NCI-H1417 (cell line): ENCODE results near the gene RNU6-7.

ENCODE experiments used
- DNase-seq, 3 experiments: peaks; one replicate each; lab custom pipeline; 2025; lab: John Stamatoyannopoulos, UW

Gene RNU6-7

GRCh38 chr14:32201816-32202490, at the start of gene RNU6-7:
TSS of gene RNU6-7 (plus strand) at chr14:32202045.
- peak; percentile 53 to 96 (median 89) for DNase-seq

DNA sequence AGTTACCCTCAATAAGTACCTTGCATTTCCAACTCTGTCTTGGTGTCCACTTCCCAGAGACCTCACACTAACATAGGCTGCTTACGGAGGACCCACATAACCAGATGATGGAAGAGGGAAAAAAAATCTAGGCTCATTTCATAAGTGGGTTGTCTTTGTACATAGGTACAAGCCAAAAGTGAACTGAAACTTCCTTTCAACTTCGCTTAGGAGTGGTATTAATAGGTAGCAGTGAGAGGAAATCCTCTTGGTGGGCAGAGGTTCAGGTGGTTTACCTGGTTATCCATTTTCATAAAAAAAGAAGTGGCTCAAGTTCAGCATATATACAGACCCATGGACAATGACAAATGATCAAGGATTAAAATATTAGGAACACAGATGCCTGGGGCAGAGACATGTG, 35.8 kb upstream of the RNU6-7 start:
- no peak for DNase-seq

GRCh38 chr14:32166924-32167323, 34.9 kb upstream of the RNU6-7 start:
- DNase-seq: no peak

- no peak for DNase-seq
These were observed 33.9 kb upstream of the RNU6-7 start for GRCh38 chr14:32167907-32168306.

DNA sequence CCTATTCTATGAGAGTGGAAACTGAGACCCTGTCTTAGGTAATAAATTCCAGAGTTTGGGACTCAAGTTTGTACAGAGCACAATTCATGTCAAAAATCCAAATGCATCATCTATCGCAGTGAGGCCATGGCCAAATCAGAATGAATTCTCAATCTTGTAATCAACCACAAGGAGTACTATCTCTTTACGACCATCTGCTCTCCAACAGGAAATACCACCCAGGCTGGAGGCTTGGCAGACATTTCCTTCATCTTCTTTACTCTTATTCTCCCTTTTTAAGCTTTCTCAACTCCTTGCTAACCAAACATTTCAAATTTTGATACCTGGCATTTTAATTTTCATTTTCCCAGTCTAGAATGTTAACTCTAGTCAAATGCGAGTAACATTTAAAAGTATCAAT, 32.7 kb upstream of the RNU6-7 start:
- DNase-seq: no peak

DNA sequence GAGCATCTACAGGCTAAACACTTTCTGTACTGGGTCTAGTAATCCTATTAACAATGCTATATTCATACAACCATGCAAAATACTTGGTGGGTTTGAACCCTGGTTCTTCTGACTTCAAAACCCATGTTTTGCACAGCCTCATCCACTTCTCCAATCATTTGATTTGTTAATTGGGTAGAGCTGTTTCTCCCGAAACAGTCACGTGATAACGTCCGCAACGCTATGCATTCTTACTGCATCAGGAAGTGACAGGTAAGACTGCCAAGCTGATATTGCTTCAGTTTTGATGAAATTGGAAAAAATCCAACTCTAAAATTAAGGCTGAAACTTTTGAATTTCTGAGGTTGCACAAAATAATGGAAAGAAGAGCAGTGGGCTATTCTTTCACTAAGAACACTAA, 30.4 kb upstream of the RNU6-7 start:
- DNase-seq: no peak

- DNase-seq: no peak
These were observed 18.4 kb upstream of the RNU6-7 start for GRCh38 chr14:32183151-32184058.

GRCh38 chr14:32185097-32185496, 16.7 kb upstream of the RNU6-7 start:
- no peak for DNase-seq

DNA sequence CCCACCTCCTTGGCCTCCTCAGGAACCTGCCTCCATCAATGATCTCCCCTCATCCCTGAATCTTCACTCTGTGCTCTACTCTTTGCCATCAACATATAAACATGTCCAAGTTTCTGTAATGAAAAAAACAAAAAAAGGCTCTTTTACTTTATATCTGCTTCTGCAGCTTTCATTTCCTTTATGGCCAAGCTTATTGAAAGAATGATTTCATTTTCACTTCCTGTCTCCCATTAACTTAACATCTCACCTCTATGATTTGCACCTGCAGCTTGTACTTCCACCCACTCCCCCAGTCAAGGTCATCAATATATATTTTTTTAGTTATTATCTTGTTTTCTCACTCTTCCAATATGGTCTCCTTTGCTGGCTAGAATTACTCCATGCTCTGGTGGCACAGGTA, 15.6 kb upstream of the RNU6-7 start:
- no peak for DNase-seq

GRCh38 chr14:32189811-32190210, 12.0 kb upstream of the RNU6-7 start:
- DNase-seq: no peak

GRCh38 chr14:32190673-32191072, 11.2 kb upstream of the RNU6-7 start:
- DNase-seq: no peak

DNA sequence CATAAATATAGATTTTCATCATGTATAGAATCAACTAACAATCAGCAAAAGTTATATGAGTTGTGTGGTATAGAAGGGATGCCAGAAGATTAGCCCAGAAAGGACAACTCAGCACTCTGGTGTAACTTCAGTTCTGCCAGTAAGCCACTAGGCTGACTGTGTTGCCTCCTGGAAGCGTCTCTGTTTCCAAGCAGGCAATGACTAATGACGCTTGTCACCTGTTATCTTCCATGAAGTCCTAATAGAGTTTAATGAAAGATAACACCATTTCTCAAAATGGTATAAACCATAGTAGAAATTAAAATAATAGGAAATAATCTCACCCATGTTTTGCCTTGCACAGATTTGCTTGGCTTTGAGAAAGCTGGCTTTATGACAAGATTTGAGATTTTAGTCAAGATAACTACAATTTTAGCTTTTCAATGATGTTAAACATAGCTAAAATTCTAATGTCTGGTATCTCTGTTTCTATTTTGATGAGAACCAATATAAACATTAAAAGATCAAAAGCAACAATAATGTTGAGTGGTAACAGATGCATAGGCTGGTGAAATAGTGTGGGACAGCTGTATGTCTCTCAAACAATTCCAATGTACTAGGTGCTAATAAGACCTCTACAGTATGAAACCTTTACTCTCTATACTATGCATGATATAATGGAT, 9.0 kb upstream of the RNU6-7 start:
- DNase-seq: no peak

DNA sequence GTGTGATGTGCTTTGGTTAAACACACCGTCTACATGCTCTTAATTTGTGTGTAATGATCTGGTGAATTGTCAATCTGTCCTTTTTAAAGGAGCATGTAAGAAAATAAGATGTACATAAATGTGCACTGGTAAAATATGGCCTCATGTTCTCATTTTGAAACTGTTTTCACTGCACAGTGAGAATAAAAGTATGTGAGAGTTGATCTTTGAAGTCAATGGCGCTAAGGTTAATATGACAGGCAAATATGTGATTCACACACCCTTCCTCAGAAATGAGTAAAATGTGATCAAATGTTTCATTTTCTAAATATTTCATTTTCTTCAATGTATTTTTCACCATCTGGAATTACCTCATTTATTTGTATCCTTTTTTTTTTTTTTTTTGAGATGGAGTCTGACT, 8.3 kb upstream of the RNU6-7 start:
- DNase-seq: no peak

DNA sequence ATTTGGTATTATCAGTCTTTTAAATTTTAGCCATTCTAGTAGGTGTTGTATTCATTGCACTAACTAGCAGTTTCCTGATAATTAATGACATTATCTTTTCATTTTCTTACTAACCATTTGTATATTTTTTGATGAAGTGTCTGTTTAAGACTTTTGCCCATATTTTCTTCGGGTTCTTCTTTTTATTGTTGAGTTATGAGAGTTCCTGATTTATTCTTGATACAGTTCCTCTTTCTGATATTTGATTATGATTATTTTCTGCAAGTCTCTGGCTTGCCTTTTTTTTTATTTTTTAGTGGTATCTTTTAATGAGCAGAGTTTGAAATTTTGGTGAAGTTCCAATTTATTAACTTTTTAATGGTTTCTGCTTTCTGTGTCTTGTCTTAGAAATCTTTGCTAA, 6.2 kb upstream of the RNU6-7 start:
- DNase-seq: no peak

GRCh38 chr14:32197919-32198318, 3.9 kb upstream of the RNU6-7 start:
- DNase-seq: no peak

- no peak for DNase-seq
These were observed 1.3 kb upstream of the RNU6-7 start for GRCh38 chr14:32200368-32201192.

DNA sequence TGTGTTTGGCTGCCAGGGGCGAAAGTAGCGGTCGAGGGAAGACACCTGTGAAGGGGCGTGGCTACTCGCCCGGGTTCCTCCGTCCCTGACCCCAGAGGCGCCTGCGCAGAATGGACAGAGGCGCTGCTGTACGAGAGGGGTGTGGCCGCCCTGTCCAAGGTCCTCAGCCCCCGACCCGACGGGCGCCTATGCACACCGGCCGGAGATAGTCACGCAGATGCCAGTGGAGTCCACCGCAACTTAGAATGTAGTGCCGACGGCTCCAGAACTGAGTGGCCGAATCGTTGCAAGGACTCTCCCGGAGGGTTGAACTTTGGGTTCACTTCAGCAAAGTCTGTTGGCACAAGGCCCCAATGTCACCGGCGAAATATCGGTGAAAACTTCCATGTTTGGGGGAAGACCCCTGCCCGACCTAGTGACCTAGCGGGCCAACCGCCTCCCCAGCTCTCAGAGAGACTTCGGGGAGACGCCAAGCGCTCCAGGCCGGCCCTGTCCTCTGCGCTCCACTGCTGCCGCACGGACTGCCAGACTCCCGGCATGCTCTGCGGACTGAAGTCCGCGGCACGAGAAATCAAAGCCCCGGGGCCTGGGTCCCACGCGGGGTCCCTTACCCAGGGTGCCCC, 541 bp upstream of the RNU6-7 start:
- peak; percentile 90 to 96 (median 92) for DNase-seq

DNA sequence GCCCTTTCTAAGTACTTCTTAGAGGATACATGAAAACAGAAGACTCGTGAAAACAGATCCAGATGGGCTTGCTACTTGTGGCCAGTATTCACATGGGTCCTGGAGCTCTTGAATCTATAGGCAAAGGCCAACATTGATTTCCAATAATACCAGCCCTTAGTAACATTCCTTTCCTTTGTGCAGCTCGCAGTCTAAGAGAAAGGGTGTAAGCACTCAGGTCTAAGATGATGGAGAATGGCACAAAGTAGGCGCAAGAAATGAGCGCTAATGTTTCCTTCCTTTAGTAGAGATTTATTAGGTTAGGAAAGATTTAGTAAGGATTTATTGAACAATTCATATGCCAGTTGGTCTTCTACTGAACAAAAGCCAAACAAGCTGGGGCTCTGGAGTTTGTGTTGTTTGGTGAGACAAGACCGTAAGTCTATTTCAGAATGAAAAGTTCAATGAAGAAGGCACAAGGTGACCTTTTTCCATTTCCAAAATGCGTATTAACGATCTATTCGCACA, 699 bp downstream of the RNU6-7 start:
- DNase-seq: peak; percentile 53 to 82 (median 71)

GRCh38 chr14:32202998-32203882, 1.4 kb downstream of the RNU6-7 start, which contains the start of gene RNU6-8:
TSS of gene RNU6-8 (minus strand) at chr14:32203269.
- peak; percentile 93 to 98 (median 96) for DNase-seq

GRCh38 chr14:32203928-32204357, 2.1 kb downstream of the RNU6-7 start:
- DNase-seq: peak; percentile 65 to 89 (median 78)
